ENCODE results near the gene RANBP3L. TPM values are rescaled to one million over a fixed set of nuclear protein-coding genes. Genes with fewer than 3 reads are reported as not detected.

Gene RANBP3L
- total and polyA plus RNA-seq, 2 experiments from 2014 or later, result not detected

DNA sequence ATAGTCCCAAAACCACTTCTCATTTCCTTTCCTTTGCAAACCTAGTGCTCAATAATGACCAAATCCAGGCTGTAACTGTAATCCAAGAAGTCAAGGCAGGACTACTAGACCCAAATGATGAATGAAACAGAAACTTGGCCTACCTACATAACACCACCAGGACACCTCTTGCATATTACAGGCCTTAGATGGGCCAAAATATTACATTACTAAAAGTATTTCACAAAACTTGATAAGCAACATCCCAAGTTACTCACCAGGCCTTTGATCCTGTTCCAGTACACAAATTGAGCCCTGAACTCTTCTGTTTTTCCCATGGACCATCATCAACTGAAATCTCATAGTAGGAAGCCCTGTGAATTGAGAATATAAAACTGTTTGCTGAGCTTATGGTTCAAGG, 94.8 kb downstream of the RANBP3L start:
- H3K36me3 ChIP-seq (ENCODE audit: insufficient read depth), result no peaks in the 10 kb centered on the region
- no peaks in the 10 kb centered on the region for H4K20me1 ChIP-seq (replicated peaks; ENCODE audit: insufficient read depth)
- Mint-ChIP-seq H3K27ac (no peak overlapping the region), H3K9me3 (no peaks in the 10 kb centered on the region), H3K4me3 (no peak overlapping the region), H3K36me3 (ENCODE audit: low read depth) (peaks cover 4% of the 10 kb centered on the region; the same call in 2 of the 3 replicates), H3K27me3 (ENCODE audit: insufficient read depth, low read depth, poor library complexity) (peaks cover 1% of the 10 kb centered on the region), H3K4me1 (no peaks in the 10 kb centered on the region)
- no peak overlapping the region for H3K27ac ChIP-seq (ENCODE audit: low read depth)
- H3K79me2 ChIP-seq (replicated peaks; ENCODE audit: insufficient read depth), result no peaks in the 10 kb centered on the region
- H3K4me3 ChIP-seq, result no peak overlapping the region
- DNase-seq (ENCODE audit: low spot score), result no peak
- no peaks in the 10 kb centered on the region for H3K4me1 ChIP-seq (ENCODE audit: insufficient read depth)
- H3F3A ChIP-seq (replicated peaks; ENCODE audit: low read depth), result no peaks in the 10 kb centered on the region
- H2AFZ ChIP-seq, result no peak overlapping the region
- no peaks in the 10 kb centered on the region for H3K9me2 ChIP-seq (ENCODE audit: insufficient read depth)
- H3K27me3 ChIP-seq (ENCODE audit: insufficient read depth), result no peaks in the 10 kb centered on the region
- no peak overlapping the region for H3K4me2 ChIP-seq
- no peak for ATAC-seq
- TF ChIP-seq CTCF (conservative IDR thresholded peaks at IDR 0.05; ENCODE audit: low read depth in 2 of 2) (no peak), JUNB (IDR thresholded peaks at IDR 0.05; ENCODE audit: unreplicated experiment) (no peak), NANOG (IDR thresholded peaks at IDR 0.05; ENCODE audit: borderline replicate concordance) (no peak), ETS1 (IDR thresholded peaks at IDR 0.05) (no peak), ZNF331 (CRISPR knock-in tag; IDR thresholded peaks at IDR 0.05; ENCODE audit: low read depth) (no peak), STAT1 (IDR thresholded peaks at IDR 0.05; ENCODE audit: unreplicated experiment) (no peak), CREB1 (CRISPR knock-in tag; IDR thresholded peaks at IDR 0.05; ENCODE audit: low read depth) (no peak), ZNF114 (CRISPR knock-in tag; IDR thresholded peaks at IDR 0.05) (no peak), EZH2 (IDR thresholded peaks at IDR 0.05; ENCODE audit: low read depth, unreplicated experiment) (no peak), REST (IDR thresholded peaks at IDR 0.05; ENCODE audit: unreplicated experiment) (no peak), EZH2phosphoT487 (IDR thresholded peaks at IDR 0.05; ENCODE audit: unreplicated experiment) (no peak), ZNF462 (CRISPR knock-in tag; IDR thresholded peaks at IDR 0.05) (no peak), POLR2AphosphoS5 (IDR thresholded peaks at IDR 0.05; ENCODE audit: low read depth) (no peak)

Measured in GM23338 (cell line).